GM13976 (cell line): ENCODE data around the gene SRBD1.

Source experiments
- DNase-seq: peaks from one replicate; pipeline ENCODE4 v3.0.0; 2012; ENCODE audit warnings: low spot score
- in situ Hi-C: fragments of 300-500 bp; cut with MboI; formaldehyde crosslinking; loops from one replicate; pipeline ENCODE4 v1.12.0; 2022; ENCODE audit warnings: low sequenced_read_pairs, mixed read lengths, inconsistent platforms; ENCODE audit not compliant: unreplicated experiment
- TF ChIP-seq, protein P1 (sequence below): IDR thresholded peaks from 2 replicates; pipeline ENCODE4 v1.5.1; 2012; ENCODE audit warnings: borderline replicate concordance, mild to moderate bottlenecking; ENCODE audit not compliant: insufficient read depth; ENCODE audit errors: extremely low read depth, missing control alignments, control extremely low read depth

The SRBD1 gene

GRCh38 chr2:45390861-45391260 is 220.2 kb downstream of the SRBD1 start:
- in situ Hi-C loops, result no loop called here
- DNase-seq, result no peak
- TF ChIP-seq, protein P1, sequence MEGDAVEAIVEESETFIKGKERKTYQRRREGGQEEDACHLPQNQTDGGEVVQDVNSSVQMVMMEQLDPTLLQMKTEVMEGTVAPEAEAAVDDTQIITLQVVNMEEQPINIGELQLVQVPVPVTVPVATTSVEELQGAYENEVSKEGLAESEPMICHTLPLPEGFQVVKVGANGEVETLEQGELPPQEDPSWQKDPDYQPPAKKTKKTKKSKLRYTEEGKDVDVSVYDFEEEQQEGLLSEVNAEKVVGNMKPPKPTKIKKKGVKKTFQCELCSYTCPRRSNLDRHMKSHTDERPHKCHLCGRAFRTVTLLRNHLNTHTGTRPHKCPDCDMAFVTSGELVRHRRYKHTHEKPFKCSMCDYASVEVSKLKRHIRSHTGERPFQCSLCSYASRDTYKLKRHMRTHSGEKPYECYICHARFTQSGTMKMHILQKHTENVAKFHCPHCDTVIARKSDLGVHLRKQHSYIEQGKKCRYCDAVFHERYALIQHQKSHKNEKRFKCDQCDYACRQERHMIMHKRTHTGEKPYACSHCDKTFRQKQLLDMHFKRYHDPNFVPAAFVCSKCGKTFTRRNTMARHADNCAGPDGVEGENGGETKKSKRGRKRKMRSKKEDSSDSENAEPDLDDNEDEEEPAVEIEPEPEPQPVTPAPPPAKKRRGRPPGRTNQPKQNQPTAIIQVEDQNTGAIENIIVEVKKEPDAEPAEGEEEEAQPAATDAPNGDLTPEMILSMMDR, result no peak

GRCh38 chr2:45390441-45390840 is 220.6 kb downstream of the SRBD1 start:
- in situ Hi-C loops, result no loop called here
- TF ChIP-seq, protein P1, result no peak
- DNase-seq, result no peak

- TF ChIP-seq, protein P1, result no peak
- in situ Hi-C loops, result no loop called here
- DNase-seq, result no peak
Measured at GRCh38 chr2:45388541-45389100, 222.4 kb downstream of the SRBD1 start.

- TF ChIP-seq, protein P1, result no peak
- DNase-seq, result no peak
- in situ Hi-C loops, result no loop called here
Measured at GRCh38 chr2:45382744-45383143, 228.3 kb downstream of the SRBD1 start.

GRCh38 chr2:45380131-45380836 is 230.8 kb downstream of the SRBD1 start:
- DNase-seq, result no peak
- TF ChIP-seq, protein P1, result no peak
- in situ Hi-C loops, result no loop called here

DNA sequence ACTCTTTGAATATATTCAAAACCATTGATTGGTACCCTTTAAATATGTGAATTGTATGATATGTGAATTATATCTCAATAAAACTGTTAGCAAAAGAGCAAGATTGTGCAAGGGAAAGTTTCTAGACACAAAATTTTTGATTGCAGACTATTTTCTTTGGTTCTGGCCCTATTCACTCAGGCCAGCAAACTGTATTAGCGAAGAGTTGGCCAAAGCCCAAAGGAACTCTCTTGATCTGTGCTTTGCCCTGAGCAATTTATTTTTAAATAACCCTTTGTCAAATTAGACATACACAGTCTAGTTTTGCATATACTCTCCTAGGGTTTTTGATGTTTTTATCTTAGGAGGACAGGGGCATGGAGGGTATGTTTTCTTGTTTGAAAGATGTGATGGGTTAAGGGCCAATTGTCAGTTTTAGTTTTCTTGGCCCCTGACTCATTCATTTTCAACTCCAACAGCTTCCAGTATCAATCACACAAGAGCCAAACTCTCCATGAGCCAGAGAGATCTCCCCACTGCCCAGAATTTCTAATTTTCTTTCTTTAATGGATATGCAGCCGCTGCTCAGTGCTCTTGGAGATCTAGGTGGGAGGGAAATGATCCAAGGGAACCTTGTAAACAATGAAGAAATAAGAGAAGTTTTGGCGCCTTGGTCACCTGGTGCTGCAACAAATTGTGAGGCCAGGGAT is 231.5 kb downstream of the SRBD1 start:
- DNase-seq, result no peak
- in situ Hi-C loops, result no loop called here
- TF ChIP-seq, protein P1, result no peak
